K562 (cell line): Measurements from ENCODE around the gene VTN. TPM values are rescaled to one million over a fixed set of nuclear protein-coding genes. Genes with fewer than 3 reads are reported as not detected.

ENCODE experiments used
- ATAC-seq: fragments of 200-7000 bp; cut with Tn5 transposase; 3 replicates; pipeline ENCODE4 v1.9.1; 2020; ENCODE audit warnings: moderate library complexity
- BruUV-seq: library from RNA; stranded (reverse); fragments of 400-500 nt; replicated peaks from 2 replicates; lab custom pipeline; 2021; lab: Mats Ljungman, UMichigan
- CTCF ChIA-PET: fragments of 300-600 bp; formaldehyde crosslinking; extraction: SDS; loops from one replicate; lab custom pipeline; 2021; ENCODE audit warnings: low intra/inter-chr PET ratio; lab: Yijun Ruan, JAX
- POLR2A ChIA-PET: fragments of 300-600, 350-650 bp; sonication (Branson Sonifier 250); formaldehyde crosslinking; extraction: SDS; loops from one replicate; lab custom pipeline; 2021; ENCODE audit warnings: antibody characterized with exemption, inconsistent platforms; lab: Yijun Ruan, JAX
- DNase-seq, 4 experiments: peaks; one replicate each; pipeline versions ENCODE4 v3.0.0 to v3.0.0-alpha.2; 2011 to 2018; ENCODE audit warnings: low spot score in 3 of 4, mixed read lengths in 3 of 4; ENCODE audit errors: extremely low read depth in 1 of 4
- FAIRE-seq: peaks from 2 replicates; lab custom pipeline; 2011; peaks lifted over from hg19 to GRCh38; lab: Jason Lieb, UNC
- H2AFZ ChIP-seq: 2 replicates; pipeline ENCODE4 v1.6.0; 2011; ENCODE audit warnings: low read depth, low read length, control low read depth, inconsistent platforms
- H3K27ac ChIP-seq: fragments of 200-600 bp; 3 replicates; pipeline ENCODE4 v1.8.0; 2011; ENCODE audit warnings: low read depth, mild to moderate bottlenecking, control low read depth, inconsistent platforms, low read length, moderate library complexity, mixed read lengths; ENCODE audit errors: extremely low read depth
- H3K27me3 ChIP-seq, 2 experiments: fragments of 300-600 bp in 1 of 2; 2 replicates in 1 of 2; 3 replicates in 1 of 2; pipeline versions ENCODE4 v1.6.0 to v1.8.0; 2011; ENCODE audit warnings: inconsistent platforms in 2 of 2, low read length in 2 of 2, mild to moderate bottlenecking in 1 of 2, mixed read lengths in 1 of 2, moderate library complexity in 1 of 2; ENCODE audit not compliant: control insufficient read depth in 2 of 2, insufficient read depth in 2 of 2
- H3K36me3 ChIP-seq: fragments of 300-600 bp; 3 replicates; pipeline ENCODE4 v1.8.0; 2011; ENCODE audit warnings: mild to moderate bottlenecking, low read length, inconsistent platforms; ENCODE audit not compliant: control insufficient read depth, insufficient read depth
- H3K4me1 ChIP-seq, 2 experiments: fragments of 200-600 bp in 1 of 2; replicated peaks in 1 of 2; 2 replicates in 1 of 2; 3 replicates in 1 of 2; pipeline versions ENCODE4 v1.5.1 to v1.8.0; 2011; ENCODE audit warnings: inconsistent platforms in 2 of 2, low read length in 2 of 2, mild to moderate bottlenecking in 1 of 2, mixed read lengths in 1 of 2, moderate library complexity in 1 of 2; ENCODE audit not compliant: control insufficient read depth in 2 of 2, insufficient read depth in 2 of 2
- H3K4me2 ChIP-seq: 2 replicates; pipeline ENCODE4 v1.6.1; 2011; ENCODE audit warnings: low read length, control low read depth, inconsistent platforms, mixed read lengths; ENCODE audit not compliant: insufficient read depth
- H3K4me3 ChIP-seq: fragments of 200-600 bp; sonication (generic), shearing (Covaris generic); 2 replicates; pipeline ENCODE4 v1.5.1; 2016; ENCODE audit warnings: control low read depth, inconsistent platforms
- H3K79me2 ChIP-seq: fragments of 200-600 bp; 3 replicates; pipeline ENCODE4 v1.8.0; 2011; ENCODE audit warnings: low read length, inconsistent platforms; ENCODE audit not compliant: control insufficient read depth, insufficient read depth
- H3K9ac ChIP-seq, 2 experiments: 2 replicates each; pipeline versions ENCODE4 v1.6.0 to v1.6.1; 2011; ENCODE audit warnings: low read depth in 2 of 2, low read length in 2 of 2, control low read depth in 1 of 2, inconsistent platforms in 1 of 2, mild to moderate bottlenecking in 1 of 2, mixed read lengths in 1 of 2; ENCODE audit not compliant: insufficient read depth in 1 of 2
- H3K9me1 ChIP-seq: one replicate; pipeline ENCODE4 v1.6.0; 2011; ENCODE audit warnings: inconsistent platforms, mild to moderate bottlenecking, low read length, moderate library complexity; ENCODE audit not compliant: control insufficient read depth, insufficient read depth
- H3K9me3 ChIP-seq: replicated peaks from 2 replicates; pipeline ENCODE4 v1.5.1; 2011; ENCODE audit warnings: low read depth, low read length, inconsistent platforms; ENCODE audit not compliant: control insufficient read depth, insufficient read depth
- H4K20me1 ChIP-seq: replicated peaks from 2 replicates; pipeline ENCODE4 v1.6.1; 2011; ENCODE audit warnings: low read length, inconsistent platforms, mixed read lengths; ENCODE audit not compliant: control insufficient read depth, insufficient read depth
- C11orf30 ChIP-seq: fragments of 450-650 bp; IDR thresholded peaks from 2 replicates; pipeline ENCODE4 v1.6.1; 2016; ENCODE audit warnings: low read depth, mild to moderate bottlenecking
- MAFF ChIP-seq: IDR thresholded peaks from 2 replicates; pipeline ENCODE4 v1.6.1; 2012; ENCODE audit warnings: low read length, improper control_type of control experiment
- MAFG ChIP-seq: fragments of 450-650 bp; conservative IDR thresholded peaks from 2 replicates; pipeline ENCODE4 v1.6.1; 2016; ENCODE audit warnings: missing genetic modification characterization, missing compliant biosample characterization
- MAFK ChIP-seq: IDR thresholded peaks from 2 replicates; pipeline ENCODE4 v1.6.1; 2011; ENCODE audit warnings: low read length, improper control_type of control experiment
- MYC ChIP-seq, 2 experiments: fragments of 250-450 bp in 1 of 2; sonication (Bioruptor Pico) in 1 of 2; IDR thresholded peaks; 2 replicates each; pipeline versions ENCODE4 v1.5.1 to v1.6.1; 2012 to 2021; ENCODE audit warnings: low read depth in 2 of 2, borderline replicate concordance in 1 of 2, improper control_type of control experiment in 1 of 2, low read length in 1 of 2, mild to moderate bottlenecking in 1 of 2, moderate library complexity in 1 of 2
- RBM39 ChIP-seq: fragments of 200-400 bp; formaldehyde crosslinking; optimal IDR thresholded peaks from 2 replicates; pipeline ENCODE3; 2018; ENCODE audit warnings: low read depth, low read length
- SPI1 ChIP-seq: IDR thresholded peaks from 2 replicates; pipeline ENCODE4 v1.6.1; 2011; ENCODE audit warnings: low read depth, low read length, control low read depth, borderline replicate concordance
- YBX1 ChIP-seq: fragments of 450-650 bp; IDR thresholded peaks from 2 replicates; pipeline ENCODE4 v1.7.1; 2016; ENCODE audit warnings: mild to moderate bottlenecking
- ZNF316 ChIP-seq: fragments of 450-650 bp; IDR thresholded peaks from 2 replicates; pipeline ENCODE4 v1.6.1; 2016
- ZNF445 ChIP-seq: fragments of 250-450 bp; sonication (Bioruptor Pico); IDR thresholded peaks from 2 replicates; pipeline ENCODE4 v1.4.0; 2020; ENCODE audit warnings: low read depth, mild to moderate bottlenecking, moderate library complexity
- WGBS: fragments of 100-300 bp; shearing (Covaris generic); methylation state at CpG from one replicate; pipeline ENCODE4 v1.1.6; 2016; ENCODE audit warnings: low coverage, mixed read lengths; ENCODE audit not compliant: insufficient coverage; ENCODE audit errors: missing lambda C conversion rate; 5-methylcytosine and 5-hydroxymethylcytosine counted together
- in situ Hi-C: fragments of 300-500 bp; cut with MboI; formaldehyde crosslinking; loops from 4 replicates; pipeline ENCODE4 v1.15.0; 2018; ENCODE audit warnings: inconsistent platforms, mixed read lengths
- intact Hi-C: fragments of 100-400 bp; cut with micrococcal nuclease; formaldehyde crosslinking; loops from 2 replicates; pipeline ENCODE4 v1.14.2; 2022
- polyA plus RNA-seq, 8 experiments: library from polyadenylated mRNA; depleted of rRNA in 4 of 8; stranded (reverse) in 5 of 8; unstranded in 3 of 8; fragments of >200 nt; fragmentation: Nextera tagmentation in 2 of 8; fragmentation: Illumina TruSeq in 1 of 8; extraction: Ambion mirVana in 2 of 8; extraction: Trizol in 1 of 8; gene quantifications; 2 replicates each; pipeline versions ENCODE4 v1.2.1 to v1.2.3, GENCODE V29; 2011 to 2014; ENCODE audit warnings: inconsistent platforms in 1 of 8, missing spikeins in 1 of 8
- total RNA-seq, 7 experiments: library from RNA; depleted of rRNA in 6 of 7; stranded (reverse); fragments of >200 nt in 6 of 7; fragmentation: Illumina TruSeq in 2 of 7; extraction: Trizol in 2 of 7; gene quantifications; 2 replicates each; pipeline versions ENCODE4 v1.2.1 to v1.2.3, GENCODE V29; 2011 to 2021; ENCODE audit warnings: low replicate concordance in 1 of 7
- TF ChIP-seq, protein P1 (sequence below): fragments of 450-650 bp; formaldehyde crosslinking; IDR thresholded peaks from 2 replicates; pipeline ENCODE4 v1.4.0; 2022; ENCODE audit warnings: mild to moderate bottlenecking, moderate library complexity

Gene VTN
- total and polyA plus RNA-seq, 9 of the 15 experiments (the other 6 are each of a cell fraction or from before 2014, with no cell fraction given): 0.13 to 1.0 (median 0.29) TPM; not detected in 1

GRCh38 chr17:28404461-28404811 is 34.3 kb upstream of the VTN start:
- Histone ChIP-seq H3K9me3 (no peaks in the 10 kb centered on the region), H4K20me1 (no peaks in the 10 kb centered on the region), H3K27me3 (0 out of 5 replicates have a peak, but pooled peaks cover 0 to 1% of the 10 kb centered on the region in 2 experiments), H3K4me2 (no peak overlapping the region), H2AFZ (no peak overlapping the region), H3K27ac (no peak overlapping the region), H3K9ac (peak overlapping the region in 1 of 2 experiments; percentile 37; a peak in 1 of 4 replicates), H3K4me3 (no peak overlapping the region), H3K36me3 (peaks cover 14% of the 10 kb centered on the region; the same call in 1 of the 3 replicates), H3K79me2 (peaks cover 2% of the 10 kb centered on the region; the same call in 1 of the 3 replicates), H3K4me1 (peaks cover 8 to 21% of the 10 kb centered on the region in 2 experiments; a peak in 3 of 5 replicates), H3K9me1 (peaks cover 3% of the 10 kb centered on the region)
- CTCF ChIA-PET: no interaction called here
- DNase-seq: no peak
- no peak for FAIRE-seq
- WGBS: 84% methylated on average over 5 of the region's 5 CpGs
- intact Hi-C loops: no loop called here
- no peak for ATAC-seq
- no TSS peak for BruUV-seq
- TF ChIP-seq, protein P1, sequence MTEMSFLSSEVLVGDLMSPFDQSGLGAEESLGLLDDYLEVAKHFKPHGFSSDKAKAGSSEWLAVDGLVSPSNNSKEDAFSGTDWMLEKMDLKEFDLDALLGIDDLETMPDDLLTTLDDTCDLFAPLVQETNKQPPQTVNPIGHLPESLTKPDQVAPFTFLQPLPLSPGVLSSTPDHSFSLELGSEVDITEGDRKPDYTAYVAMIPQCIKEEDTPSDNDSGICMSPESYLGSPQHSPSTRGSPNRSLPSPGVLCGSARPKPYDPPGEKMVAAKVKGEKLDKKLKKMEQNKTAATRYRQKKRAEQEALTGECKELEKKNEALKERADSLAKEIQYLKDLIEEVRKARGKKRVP (CRISPR knock-in tag): no peak
- no peak for TF ChIP-seq MYC (IDR thresholded peaks at IDR 0.05; ENCODE audit: low read depth, low read length)
- no peak for TF ChIP-seq MYC (CRISPR knock-in tag; IDR thresholded peaks at IDR 0.05; ENCODE audit: borderline replicate concordance, low read depth)
- in situ Hi-C loops: no loop called here
- POLR2A ChIA-PET: interaction anchor here (0.6 to 2.5 kb wide), 8 partner anchors 10 to 619 kb away, joined by 3 to 8 read pairs (median 4); no protein-coding TSS in a partner anchor

DNA sequence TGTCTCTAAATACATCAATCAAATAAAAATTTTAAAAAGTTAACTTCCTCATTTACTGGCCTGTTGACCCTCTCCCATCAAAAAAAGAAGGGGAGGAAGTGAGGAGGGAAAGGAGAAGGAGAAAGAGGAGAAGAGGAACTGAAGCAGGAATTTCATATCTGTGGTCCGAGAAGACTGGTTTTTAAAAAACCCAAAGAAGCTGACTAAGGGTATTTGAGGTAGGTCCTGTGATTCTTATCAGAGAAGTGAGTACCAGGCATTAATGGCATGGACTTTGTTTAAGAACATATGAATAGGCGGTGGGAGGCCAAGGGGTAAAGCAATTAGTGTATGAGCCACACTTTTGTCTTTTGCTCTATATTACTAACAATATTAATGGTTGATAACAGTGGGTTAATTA is 33.9 kb upstream of the VTN start:
- ATAC-seq: no peak
- no peak for DNase-seq
- peaks cover 2% of the 10 kb centered on the region; the same call in 1 of the 3 replicates for H3K79me2 ChIP-seq
- no peak for FAIRE-seq
- H4K20me1 ChIP-seq: no peaks in the 10 kb centered on the region
- intact Hi-C loops: no loop called here
- ChIA-PET POLR2A (interaction anchor here (0.6 to 2.5 kb wide), 6 partner anchors 10 to 73 kb away, joined by 3 to 8 read pairs (median 5); no protein-coding TSS in a partner anchor), CTCF (no interaction called here)
- H3K4me1 ChIP-seq: peaks cover 8 to 21% of the 10 kb centered on the region in 2 experiments; a peak in 3 of 5 replicates
- no peak overlapping the region for H3K4me3 ChIP-seq
- H3K9ac ChIP-seq: no peak overlapping the region
- 72% methylated on average over 2 of the region's 2 CpGs for WGBS
- in situ Hi-C loops: no loop called here
- H3K36me3 ChIP-seq: peaks cover 14% of the 10 kb centered on the region; the same call in 1 of the 3 replicates
- no TSS peak for BruUV-seq
- peak; percentile 68 for TF ChIP-seq MAFK
- TF ChIP-seq ZNF445 (CRISPR knock-in tag): no peak
- peak; percentile 79 for TF ChIP-seq MAFF
- peak; percentile 71 for TF ChIP-seq MAFG (tag)
- TF ChIP-seq C11orf30: peak; percentile 77
- TF ChIP-seq ZNF316: peak; percentile 88
- TF ChIP-seq YBX1: no peak
- TF ChIP-seq RBM39: no peak
- TF ChIP-seq SPI1: peak; percentile 27; the same call in 1 of the 2 replicates
- TF ChIP-seq, all 486 proteins: peak for 6
- Histone ChIP-seq H3K9me3 (no peaks in the 10 kb centered on the region), H3K9me1 (peaks cover 3% of the 10 kb centered on the region), H3K27ac (no peak overlapping the region), H3K4me2 (no peak overlapping the region), H3K27me3 (no peaks in the 10 kb centered on the region), H2AFZ (no peak overlapping the region)
